ENCODE results near the gene COL5A1.

- no peak for TF ChIP-seq CTCF (conservative IDR thresholded peaks at IDR 0.05)
- no peak for TF ChIP-seq ZFX (IDR thresholded peaks at IDR 0.05)
These were observed 100.2 kb downstream of the COL5A1 start for GRCh38 chr9:134741846-134742245.

Measured in C4-2B (cell line).